SKM-1 (cell line): ENCODE results near the gene HLA-C.
A peak's percentile ranks its signal among the peaks of the same experiment; 100 is the strongest.
"Not testable (repeated sequence)": the region's sequence is repeated elsewhere in the genome, so short reads cannot be mapped to it uniquely, and the experiment has no call there.

Source experiments
- DNase-seq: peaks from one replicate; lab custom pipeline; 2025; ENCODE audit not compliant: unreplicated experiment; lab: John Stamatoyannopoulos, UW

HLA-C gene

DNA sequence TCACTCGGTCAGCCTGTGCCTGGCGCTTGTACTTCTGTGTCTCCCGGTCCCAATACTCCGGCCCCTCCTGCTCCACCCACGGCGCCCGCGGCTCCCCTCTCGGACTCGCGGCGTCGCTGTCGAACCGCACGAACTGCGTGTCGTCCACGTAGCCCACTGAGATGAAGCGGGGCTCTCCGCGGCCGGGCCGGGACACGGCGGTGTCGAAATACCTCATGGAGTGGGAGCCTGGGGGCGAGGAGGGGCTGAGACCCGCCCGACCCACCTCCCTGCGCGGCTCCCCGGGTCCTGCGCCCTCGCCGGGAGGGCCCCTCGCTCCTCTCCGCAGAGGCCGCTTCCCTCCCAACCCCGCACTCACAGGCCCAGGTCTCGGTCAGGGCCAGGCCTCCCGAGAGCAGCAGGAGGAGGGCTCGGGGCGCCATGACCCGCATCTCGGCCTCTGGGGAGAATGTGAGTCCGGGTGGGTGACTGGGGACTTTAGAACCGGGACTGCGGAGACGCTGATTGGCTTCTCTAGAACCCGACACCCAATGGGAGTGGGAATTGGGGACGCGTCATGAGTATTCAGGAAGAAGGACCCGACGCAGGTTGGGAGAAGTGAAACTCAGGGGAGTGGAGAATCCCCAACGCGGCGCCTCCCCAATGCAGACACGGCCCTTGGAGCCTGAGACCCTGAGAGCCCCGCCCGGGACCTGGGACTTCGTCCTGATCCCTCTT, at the start of gene HLA-C:
HLA-C (minus strand) TSS at position 452 of the 717 bp plus-strand sequence; CDS start at position 431, 21 bp downstream.
- peak; percentile 97 for DNase-seq

DNA sequence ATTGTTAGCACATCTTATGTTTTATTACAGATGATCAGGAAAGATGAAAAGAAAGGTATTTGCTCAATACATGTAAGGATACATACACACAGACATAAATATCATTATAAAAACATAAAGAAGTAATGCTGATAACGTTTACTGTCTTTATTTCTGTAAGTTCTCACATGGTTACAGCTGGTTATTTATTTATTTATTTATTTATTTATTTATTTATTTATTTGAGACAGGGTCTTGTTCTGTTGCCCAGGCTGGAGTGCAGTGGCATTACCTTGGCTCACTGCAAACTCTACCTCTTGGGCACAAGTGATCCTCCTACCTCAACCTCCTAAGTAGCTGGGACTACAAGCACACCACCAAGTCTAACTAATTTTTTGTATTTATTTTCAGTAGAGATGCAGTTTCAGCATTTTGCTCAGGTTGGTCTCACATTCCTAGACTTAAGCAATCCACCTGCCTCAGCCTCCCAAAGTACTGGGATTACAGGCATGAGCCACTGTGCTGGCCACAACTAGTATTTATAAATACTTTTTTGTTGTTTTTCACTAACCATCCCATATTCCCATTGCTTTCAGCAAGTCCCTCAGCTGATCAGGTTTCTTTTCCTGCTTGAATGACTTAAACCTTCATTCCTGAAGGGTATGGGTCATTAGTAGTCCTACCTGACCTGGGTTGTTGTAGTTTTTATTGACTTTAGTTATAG, 49.3 kb upstream of the HLA-C start:
- DNase-seq = no peak

DNA sequence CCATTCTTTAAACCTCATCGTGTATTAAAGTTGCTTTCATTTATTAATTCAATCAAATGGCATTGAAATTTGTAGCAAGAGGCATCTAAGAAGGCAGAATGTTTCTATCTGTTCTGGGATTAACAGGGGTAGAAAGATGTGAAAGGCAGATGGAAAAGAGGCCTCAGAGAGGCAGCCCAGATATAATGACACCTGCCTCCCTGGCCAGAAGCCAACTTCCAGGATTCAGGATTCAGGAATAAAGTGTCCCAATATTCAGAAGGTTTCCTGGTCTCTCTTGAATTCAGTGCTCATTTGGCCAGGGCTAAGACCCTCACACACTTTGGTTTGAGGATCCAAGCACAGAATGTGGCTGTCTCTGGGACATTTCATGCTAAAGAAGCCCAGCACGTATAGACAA, 45.1 kb upstream of the HLA-C start:
- DNase-seq = no peak

DNA sequence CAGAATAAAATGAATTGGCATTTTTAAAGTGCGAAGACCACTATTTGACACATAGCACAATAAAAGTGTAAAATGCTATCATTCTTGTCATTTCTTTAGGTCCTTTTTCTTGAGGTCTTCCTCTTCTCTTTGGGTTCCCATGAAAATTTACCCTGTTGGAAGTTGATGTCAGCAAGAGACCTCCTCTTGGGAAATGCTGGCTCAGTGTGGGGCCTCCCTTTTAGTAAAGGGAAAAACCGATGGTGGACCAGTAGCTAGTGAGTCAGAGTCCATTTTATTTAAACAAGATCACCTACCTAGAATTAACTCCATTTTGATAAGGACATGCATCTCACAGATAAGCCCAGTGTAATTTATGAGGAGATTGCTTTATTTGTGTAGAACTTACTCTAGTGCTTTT, 37.7 kb upstream of the HLA-C start:
- no peak for DNase-seq

DNA sequence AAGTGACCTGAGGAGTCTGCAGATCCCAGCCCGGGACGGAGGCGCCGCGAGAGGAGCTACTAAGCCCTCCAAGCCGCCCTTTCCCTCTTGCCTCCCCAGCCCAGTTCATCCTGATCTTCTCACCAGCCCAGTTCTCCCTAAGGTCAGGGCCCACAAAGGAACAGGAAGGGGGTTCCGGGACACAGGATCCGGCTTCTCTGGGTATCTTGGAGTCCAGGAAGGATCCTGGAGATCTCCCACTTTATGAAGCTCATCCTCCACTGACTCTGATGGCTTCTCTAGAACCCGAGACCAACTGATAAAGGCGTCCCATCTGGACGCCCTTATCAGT, 36.9 kb upstream of the HLA-C start:
- no peak for DNase-seq

DNA sequence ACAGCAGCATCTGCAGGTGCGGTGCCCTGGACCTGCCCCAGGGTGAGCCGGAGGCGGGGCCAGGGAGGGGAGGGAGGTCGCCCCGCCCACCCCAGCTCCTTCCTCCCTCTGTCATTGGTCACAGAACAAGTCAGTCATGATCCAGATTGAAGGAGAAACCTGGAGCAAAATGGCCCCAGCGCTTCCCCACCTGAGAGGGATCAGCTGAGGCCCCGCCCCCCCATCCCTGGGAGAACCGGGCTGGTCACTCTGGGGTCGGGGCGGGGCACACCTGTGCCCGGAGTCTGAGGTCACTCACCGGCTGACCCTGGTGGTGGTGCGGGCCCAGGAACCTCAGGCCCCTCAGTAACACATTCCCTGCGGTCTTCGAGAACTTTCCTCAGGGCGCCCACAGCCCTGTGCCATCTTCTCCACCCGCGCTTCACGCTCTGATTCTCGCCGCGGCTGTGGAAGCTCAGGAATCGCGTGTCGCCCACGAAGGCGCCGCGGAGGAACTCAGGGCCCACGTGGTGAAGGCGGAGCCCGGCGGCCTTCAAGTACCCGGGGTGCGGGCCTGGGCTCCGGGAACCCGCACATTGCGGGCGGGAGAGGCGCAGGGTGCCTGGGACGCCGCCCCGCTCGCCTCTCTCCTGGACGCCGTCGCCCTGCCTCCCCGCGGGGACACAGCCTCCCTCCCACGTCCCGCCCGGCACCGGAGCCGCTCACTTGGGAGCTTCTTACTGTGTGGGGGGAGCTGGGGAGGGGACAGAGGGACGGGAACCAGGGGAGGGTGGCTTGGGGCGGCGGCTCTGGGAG, 36.4 kb upstream of the HLA-C start:
- DNase-seq = no peak

DNA sequence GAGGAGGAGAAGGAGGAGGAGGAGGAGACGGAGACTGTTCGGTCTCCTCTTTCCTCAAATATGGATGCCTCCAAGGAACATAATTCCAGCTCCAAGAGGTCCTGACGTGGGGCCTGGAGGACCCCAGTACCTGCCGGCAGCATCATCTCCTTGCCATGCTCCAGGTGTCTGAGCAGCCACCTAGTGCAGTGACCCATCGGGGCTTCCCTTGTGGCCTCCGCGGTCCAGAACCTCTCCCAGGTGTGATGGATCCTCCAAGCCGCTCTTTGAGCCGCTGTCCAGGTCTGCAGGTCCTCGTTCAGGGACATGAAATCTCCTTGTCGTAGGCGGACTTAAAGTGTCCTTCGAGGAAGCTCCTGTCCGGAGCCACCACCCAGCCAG, 35.8 kb upstream of the HLA-C start:
- DNase-seq = no peak

DNA sequence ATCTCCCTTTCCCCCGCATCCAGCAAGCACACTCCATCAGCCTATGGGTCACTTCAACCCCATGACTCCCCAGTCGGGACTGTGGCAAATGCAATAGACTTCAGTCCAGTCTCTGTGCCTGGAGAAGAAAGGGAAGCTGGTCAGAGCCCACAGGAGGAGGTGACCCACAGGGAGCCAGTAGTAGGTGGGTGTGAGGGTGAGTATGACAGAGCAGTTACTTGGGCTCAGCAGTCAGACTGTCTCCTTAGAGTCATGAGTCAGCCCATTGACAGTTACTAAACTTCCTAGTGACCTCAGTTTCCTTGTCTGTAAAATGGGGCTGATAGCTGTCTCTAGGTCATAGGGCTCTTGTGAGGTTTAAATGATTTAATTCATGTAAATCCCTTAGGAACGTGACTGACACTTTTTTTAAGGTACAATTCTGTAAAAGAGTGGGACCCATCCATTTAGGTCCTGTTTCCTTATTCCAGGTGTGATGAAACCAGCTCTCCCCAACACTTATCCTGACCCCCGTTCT, 33.9 kb upstream of the HLA-C start:
- peak; percentile 76 for DNase-seq

DNA sequence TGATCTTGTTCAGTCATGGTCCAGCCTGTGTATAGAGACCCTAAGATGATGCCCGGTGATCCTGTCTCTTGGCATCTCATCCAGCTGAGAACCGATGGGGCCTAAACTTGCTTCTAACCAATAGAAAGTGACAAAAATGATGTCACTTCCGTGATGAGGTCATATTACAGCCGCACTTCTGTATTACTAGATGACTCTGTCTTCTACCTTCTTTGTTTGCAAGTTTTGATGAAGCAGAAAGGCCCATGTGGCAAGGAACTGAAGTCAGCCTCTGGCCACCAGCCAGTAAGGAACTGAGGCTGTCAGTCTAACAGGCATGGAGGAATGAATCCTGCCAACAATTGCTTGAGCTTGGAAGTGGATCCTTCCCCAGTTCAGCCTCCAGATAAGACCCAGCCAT, 32.8 kb upstream of the HLA-C start:
- peak; percentile 6 for DNase-seq

DNA sequence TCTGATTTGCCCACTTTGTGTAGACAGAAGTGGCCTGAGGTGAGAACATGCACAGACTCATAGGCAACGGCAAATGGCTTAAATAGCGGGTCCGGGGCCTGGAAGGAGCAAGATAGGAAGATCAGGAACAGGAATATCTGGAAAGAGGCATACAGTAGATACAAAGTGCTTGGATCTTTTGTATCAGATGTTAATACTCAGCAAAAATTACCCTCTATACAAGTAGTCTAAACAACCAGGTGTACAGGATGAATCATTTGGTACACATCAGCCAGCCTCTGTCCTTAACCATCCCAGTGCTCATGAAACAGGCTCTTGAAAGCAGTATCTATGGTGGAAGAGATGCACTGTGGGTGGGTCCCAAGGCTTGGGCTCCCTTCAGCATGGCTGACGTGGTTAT, 28.9 kb upstream of the HLA-C start:
- DNase-seq = no peak

DNA sequence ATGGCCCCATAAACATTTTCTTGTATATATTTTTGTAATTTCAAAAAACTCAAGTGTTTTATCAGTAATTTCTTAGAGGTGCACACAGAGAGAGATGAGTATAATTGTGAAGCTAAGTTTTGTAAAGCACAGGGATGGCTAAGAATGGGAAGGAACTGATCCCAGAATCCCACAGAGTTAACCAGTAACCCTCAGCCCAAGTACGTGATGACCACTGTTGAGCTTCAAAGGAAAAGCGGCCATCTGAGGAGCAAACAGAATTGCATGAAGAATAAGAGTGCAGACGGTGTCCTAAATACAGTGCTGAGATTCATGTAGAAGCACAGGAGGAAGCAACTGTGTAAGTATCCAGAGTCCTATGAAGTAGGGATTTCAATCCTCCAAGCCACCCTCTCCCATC, 28.1 kb upstream of the HLA-C start:
- no peak for DNase-seq

DNA sequence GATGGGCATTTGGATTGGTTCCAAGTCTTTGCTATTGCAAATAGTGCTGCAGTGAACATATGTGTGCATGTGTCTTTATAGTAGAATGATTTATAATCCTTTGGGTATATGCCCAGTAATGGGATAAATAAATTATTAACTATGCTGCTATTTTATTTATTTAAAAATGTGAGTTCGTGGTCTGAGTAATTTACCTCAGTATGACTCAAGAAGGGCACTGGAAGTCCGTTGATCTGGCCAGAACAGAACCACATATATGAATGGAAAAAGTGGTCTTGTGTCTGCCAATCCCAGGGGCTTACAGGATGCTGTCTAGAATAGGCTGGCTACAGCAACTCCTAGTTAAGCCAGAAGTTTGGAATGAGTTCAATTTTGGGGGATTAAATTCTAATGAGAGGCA, 27.6 kb upstream of the HLA-C start:
- DNase-seq = no peak

DNA sequence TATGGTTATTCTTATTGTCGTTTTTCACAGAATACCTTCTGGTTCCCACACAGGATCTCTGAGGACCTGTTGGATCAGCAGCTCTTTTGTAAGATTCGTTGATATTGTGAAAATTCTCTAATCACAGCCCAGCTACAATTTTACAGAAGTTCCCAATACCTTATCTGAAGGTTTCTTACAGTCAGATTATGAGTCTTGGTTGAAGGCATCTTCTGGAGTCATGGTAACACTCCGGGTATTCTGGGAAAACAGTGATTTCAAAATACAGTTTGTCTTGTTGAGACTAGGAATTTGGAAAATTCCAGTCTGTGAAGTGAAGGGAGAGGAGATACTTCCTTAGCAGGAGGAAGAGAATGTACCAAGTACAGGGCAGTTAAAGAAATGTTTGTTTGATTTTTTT, 22.2 kb upstream of the HLA-C start:
- DNase-seq = no peak

DNA sequence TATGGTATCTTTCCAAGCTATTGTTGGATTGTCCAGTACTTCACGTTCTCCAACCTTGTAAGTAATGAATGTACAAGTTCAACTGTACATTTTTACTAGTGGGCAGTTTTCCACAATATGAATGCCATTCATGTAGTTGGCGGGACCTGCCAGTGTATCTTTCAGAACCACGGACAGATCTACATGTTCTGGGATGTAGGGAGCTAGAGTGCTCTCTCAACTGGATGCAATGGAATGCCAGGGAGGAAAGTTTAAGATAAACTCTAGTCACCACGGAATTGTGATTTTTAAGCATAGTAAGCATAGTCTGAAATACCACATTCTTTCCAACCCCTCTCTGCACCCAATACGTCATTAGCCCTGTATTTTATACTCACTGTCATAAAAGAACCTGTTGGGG, 21.5 kb upstream of the HLA-C start:
- DNase-seq = no peak

DNA sequence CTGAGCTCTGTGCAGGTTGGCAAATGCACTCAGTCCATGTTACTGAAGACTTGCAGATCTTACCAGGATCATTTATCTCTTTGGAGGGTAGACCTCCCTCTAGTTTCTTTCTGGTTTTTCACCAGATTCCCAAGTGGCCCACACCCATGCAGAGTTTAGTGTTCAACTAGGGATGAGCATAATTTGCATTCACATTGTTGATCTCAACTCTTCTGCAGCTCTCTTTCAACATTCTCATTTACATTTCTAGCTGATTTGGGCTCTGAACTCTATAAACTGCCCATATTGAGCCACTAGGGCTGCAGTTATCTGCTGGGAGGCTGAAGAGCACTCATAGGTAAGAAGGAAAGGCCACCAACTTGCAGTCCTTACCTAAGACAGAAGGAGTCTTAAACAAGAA, 17.9 kb upstream of the HLA-C start:
- DNase-seq = no peak

DNA sequence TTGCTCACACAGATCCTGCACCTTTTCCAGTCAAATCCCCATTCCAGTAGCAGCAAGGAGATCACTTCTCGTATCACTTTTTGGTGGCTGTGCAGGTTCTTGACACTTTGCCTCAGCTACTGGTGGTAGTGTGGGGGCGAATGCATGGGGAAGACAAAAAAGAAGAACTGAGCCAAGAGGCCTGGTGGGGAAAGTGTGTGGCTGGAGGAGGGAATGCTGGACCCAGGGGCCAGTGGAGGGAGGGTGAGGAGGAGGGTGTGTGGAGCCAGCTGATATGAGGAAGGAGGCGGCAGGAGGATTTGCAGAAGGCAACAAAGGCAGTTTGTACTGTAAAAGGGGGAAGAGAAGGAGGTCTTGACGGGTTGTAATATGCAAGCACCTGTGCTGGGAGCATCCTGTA, 15.7 kb upstream of the HLA-C start:
- DNase-seq = peak; percentile 18

DNA sequence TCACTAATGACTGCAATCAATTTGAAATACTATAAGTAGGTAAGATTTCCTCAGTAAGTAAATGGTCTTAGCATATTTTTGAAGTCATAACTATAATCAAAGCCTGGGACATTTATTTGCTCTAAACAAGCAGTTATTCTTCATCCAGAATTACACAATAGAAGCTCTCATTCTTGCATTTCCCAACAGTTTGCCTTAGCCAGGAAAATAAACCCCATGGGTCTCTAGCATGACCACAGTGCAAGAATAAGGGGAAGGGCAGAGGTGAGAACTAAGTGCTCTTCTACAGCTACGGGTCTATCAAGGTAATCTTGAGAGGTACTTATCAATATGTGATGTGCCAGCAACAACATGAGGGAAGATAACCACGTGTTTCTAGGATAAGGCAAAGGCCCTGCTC, 14.1 kb upstream of the HLA-C start:
- DNase-seq = no peak

DNA sequence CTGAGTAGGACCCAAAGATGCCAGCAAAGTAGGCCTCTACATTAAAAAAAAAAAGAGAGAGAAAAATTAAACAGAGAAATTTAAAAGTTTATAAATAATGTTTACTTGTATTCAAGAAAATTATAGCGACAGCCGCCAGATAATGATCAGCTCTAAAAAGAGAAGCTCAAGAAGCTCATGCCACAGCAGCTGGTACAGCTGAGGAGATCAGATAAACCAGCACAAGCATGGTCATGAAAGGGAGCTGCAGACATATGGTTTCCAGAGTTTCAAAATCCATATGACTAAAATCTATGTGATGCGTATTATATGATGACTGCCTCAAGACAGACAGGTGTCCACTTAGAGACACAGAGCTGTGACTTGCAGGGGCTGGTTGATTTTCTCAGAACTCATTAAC, 13.6 kb upstream of the HLA-C start:
- no peak for DNase-seq

DNA sequence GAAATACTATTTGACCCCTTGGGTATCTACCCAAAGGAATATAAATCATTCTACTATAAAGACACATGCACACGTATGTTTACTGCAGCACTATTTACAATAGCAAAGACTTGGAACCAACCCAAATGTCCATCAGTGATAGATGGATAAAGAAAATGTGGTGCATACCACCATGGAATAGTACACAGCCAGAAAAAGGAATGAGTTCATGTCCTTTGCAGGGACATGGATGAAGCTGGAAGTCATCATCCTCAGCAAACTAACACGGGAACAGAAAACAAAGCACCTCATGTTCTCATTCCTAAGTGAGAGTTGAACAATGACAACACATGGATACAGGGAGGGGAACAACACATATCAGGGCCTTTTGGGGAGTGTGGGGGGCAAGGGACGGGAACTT, 7.8 kb upstream of the HLA-C start:
- DNase-seq = not testable (repeated sequence)

DNA sequence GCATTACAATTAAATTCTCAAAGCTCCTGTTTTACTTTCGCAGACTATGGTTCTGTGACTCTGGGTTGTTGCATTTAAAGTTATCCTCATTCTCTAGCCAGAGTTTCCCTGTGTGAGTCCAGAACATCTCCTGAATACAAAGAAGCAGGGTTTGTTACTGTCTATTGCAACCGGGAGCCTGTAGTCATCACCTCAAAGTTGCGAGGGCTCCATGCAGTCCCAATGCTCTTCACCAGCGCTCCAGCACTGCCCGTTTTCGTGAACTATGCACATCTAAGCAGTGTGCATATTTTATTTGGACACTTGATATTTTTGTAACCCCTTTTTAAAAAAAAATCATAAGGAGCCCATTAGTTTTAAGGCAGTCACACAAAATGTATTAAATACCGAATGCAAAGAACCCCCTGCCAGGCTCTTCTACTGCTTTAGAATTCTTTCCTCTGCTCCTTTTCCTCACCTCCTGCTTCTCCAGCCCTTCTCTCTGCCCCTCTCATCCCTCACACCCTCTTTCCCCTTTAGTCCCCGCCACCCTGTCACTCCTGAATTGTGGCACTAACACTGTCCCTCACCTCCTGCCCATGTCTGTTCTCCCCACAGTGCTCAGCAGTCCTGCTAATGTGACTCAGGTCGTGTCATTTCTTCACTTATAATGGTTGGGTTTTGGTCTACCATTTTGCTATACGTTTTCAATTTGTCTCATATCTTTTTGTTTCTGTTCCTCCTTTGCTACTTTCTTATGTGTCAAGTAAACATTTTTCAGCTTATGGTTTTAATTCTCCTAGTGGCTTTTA, 1.1 kb upstream of the HLA-C start:
- no peak for DNase-seq

DNA sequence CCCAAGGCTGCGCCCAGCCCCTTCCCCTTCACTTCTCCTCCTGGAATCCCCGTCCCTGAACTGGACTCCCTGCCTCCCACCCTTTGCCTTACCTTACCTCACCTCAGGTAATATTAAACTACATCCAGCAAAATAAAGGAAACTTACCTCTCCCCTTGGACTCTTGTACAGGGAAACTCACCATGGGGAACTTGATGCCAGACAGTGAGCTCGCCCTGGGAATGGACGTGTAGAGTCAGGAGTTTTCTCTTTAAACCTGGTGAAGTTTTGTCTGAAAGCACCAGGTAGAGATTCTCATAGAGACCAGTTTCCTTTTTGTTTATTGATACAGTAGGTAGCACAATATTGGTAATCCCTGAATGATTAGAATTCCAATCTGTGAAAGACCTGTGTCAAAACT, 544 bp upstream of the HLA-C start:
- DNase-seq = no peak
